Fibroblast of villous mesenchyme (primary cell): Measurements from ENCODE around the gene APC. TPM values are rescaled to one million over a fixed set of nuclear protein-coding genes. Genes with fewer than 3 reads are reported as not detected.

Source experiments
- DNase-seq: peaks from one replicate; pipeline ENCODE4 v3.0.0-alpha.2; 2010; ENCODE audit warnings: low read depth
- H3K4me3 ChIP-seq: 2 replicates; pipeline ENCODE4 v1.5.1; 2011; ENCODE audit warnings: low read depth, mild to moderate bottlenecking, low read length
- total RNA-seq: library from RNA; depleted of rRNA; stranded (reverse); fragments of >200 nt; gene quantifications from 2 replicates; pipeline ENCODE4 v1.2.3, GENCODE V29; 2012
- TF ChIP-seq, protein P1 (sequence below): IDR thresholded peaks from 2 replicates; pipeline ENCODE4 v1.5.1; 2012; ENCODE audit warnings: low read depth, mild to moderate bottlenecking, low read length; ENCODE audit not compliant: insufficient read depth

The APC gene
- total RNA-seq, 1 donor, result 69.1 TPM

DNA sequence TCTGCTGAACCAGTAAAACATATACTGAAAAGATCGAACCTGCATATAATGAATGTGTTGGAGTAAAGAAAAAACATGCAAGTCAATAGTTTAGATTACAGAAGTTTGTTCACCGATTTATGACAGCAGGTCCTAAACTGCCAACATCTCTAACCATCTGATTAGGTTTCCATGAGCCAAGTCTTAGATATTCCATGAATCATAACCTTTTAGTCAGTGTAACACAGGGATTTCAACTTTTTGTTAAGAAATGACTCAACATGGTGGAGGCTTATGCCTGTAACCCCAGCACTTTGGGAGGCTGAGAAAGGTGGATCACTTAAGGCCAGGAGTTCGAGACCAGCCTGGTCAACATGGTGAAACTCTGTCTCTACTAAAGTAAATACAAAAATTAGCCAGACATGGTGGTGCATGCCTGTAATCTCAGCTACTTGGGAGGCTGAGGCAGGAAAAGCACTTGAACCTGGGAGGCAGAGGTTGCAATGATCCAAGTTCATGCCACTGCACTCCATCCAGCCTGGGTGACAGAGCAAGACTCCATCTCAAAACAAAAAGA lies 38.7 kb downstream of the APC start:
- TF ChIP-seq, protein P1, sequence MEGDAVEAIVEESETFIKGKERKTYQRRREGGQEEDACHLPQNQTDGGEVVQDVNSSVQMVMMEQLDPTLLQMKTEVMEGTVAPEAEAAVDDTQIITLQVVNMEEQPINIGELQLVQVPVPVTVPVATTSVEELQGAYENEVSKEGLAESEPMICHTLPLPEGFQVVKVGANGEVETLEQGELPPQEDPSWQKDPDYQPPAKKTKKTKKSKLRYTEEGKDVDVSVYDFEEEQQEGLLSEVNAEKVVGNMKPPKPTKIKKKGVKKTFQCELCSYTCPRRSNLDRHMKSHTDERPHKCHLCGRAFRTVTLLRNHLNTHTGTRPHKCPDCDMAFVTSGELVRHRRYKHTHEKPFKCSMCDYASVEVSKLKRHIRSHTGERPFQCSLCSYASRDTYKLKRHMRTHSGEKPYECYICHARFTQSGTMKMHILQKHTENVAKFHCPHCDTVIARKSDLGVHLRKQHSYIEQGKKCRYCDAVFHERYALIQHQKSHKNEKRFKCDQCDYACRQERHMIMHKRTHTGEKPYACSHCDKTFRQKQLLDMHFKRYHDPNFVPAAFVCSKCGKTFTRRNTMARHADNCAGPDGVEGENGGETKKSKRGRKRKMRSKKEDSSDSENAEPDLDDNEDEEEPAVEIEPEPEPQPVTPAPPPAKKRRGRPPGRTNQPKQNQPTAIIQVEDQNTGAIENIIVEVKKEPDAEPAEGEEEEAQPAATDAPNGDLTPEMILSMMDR, result no peak
- peak; percentile 62 for DNase-seq
- H3K4me3 ChIP-seq, result no peak overlapping the region

DNA sequence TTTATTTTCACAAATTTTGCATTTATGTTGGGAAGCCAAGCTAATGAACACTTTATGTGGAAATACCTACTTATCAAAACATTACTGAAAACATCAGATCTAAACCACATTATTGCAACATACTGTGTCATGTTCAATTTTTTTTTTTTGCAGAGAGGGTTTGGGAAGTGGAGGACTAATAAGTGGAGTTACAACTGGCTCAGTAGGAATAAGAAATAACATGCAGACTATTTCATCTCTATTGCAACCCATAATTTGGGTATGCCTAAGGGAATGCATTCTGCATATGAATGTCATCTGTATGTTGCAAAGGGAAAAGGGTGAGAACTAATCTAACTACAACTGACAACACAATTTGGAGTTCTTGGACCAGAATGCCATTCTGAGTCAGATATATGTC lies 41.8 kb downstream of the APC start:
- DNase-seq, result peak; percentile 89
- TF ChIP-seq, protein P1, result no peak
- H3K4me3 ChIP-seq, result no peak overlapping the region

DNA sequence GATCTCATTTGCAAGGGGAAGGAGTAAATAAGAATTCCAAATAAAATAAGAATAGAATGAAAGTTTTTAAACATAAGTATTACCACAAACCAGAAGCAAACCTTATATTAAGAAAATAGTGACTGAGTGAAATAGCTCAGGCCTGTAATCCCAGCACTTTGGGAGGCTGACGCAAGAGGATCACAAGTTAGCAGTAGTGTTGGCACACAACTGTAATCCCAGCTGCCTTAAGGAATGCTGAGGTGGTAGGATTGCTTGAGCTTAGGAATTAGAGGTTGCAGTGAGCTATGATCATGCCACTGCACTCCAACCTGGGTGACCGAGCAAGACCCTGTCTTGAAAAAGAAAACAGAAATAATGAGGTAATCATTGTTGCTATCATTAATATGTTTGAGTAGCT lies 47.0 kb downstream of the APC start:
- no peak overlapping the region for H3K4me3 ChIP-seq
- TF ChIP-seq, protein P1, result no peak
- DNase-seq, result peak; percentile 90

DNA sequence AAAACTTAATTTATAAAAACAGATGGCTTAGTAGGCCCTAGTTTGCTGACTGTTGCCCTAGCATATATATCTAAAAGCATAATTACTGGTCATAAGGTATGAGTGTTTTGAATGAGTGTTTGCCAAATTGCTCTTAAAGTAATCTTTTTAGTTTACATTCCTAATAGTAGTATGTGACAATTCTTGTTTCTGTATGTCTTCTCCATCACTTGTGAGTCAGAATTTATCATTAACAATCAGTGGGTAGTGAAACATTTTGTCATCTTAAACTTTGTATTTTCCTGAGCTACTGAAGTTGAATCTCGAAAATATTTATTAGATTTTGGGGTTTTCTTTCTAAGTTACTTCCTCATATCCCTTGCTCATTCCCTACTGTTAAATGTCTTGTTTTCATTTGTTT lies 49.6 kb downstream of the APC start:
- H3K4me3 ChIP-seq, result no peak overlapping the region
- DNase-seq, result peak; percentile 83
- TF ChIP-seq, protein P1, result no peak

DNA sequence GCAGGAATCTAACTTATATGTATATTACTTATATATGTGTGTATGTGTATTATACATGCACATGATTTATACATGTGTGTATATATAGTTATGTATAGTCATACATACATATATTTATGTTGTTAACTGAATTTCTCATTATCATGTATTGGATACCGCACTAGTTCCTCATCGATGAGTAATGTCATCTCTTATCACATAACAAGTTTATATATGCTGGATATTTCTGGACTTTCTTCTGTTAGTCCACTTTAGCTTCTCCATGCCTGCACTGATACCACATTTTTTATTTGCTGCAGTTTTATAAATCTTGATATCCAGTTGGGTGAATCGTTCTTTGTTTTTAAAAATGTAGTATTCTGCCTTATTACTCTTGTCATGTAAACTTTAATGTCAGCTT lies 50.2 kb downstream of the APC start:
- TF ChIP-seq, protein P1, result no peak
- peak; percentile 34 for DNase-seq
- H3K4me3 ChIP-seq, result no peak overlapping the region

DNA sequence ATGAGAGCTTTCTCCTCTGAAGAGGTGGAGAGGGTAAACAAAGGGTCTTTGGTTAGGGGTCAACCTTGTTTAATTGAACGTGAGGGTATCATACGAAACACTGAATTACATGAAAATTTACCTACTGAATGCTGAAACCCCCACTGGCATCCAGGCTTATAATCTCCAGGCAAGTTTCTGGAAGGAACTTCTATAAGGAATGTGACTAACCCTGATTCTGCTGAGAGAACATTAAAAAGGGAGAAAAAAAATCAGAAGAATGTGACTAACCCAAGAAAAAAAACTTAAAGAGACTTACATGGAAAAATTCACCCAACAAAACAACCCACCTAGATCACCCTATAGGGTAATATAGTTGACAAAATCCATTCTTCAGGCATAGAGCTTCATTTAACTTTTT lies 55.5 kb downstream of the APC start:
- TF ChIP-seq, protein P1, result no peak
- no peak overlapping the region for H3K4me3 ChIP-seq
- no peak for DNase-seq

DNA sequence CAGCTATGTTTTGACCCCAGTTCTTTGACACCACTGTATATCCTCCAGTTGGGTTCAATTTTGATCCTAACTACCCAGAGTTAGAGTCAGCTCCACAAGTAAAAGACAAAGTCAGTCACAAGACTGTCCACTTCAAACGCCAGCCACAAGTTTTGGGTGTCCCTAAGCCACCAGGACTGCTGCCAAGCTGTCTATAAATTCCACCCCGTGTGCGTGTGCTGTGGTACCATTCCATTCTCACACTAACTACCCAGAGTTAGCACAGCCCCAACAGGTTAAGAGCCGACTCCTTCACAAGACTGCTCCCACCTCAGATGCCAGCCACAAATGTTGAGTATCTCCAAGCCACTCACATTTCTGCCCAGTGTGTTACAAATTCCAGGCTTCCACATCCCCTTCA lies 56.7 kb downstream of the APC start:
- no peak for DNase-seq
- TF ChIP-seq, protein P1, result no peak
- no peak overlapping the region for H3K4me3 ChIP-seq
